ENCODE measurements around the gene GRM6. TPM values are rescaled to one million over a fixed set of nuclear protein-coding genes. Genes with fewer than 3 reads are reported as not detected.

GRM6 gene
- polyA plus RNA-seq = not detected in 3 replicates
- not detected for polyA plus RNA-seq (2011; ENCODE audit: low read depth)
- polyA plus RNA-seq (2011; cell fraction: cytosol; rRNA removed) = not detected in 2 replicates
- not detected in 2 replicates for polyA plus RNA-seq (2011; cell fraction: nucleus; rRNA removed)
- polyA plus RNA-seq (2012; ENCODE audit: low replicate concordance) = not detected in 2 replicates
- polyA minus RNA-seq = 0.07 TPM in 1 of 3 replicates, not detected in the others
- polyA minus RNA-seq (2011; cell fraction: cytosol; rRNA and poly(A)+ RNA removed) = not detected
- not detected in 2 replicates for polyA minus RNA-seq (2011; cell fraction: nucleus; rRNA and poly(A)+ RNA removed)

GRCh38 chr5:178994580-178995340 is at the start of gene GRM6:
TSS of gene GRM6 (minus strand) at chr5:178995320. CDS start at chr5:178994944, 376 bp downstream.
- Histone ChIP-seq H3K9ac (ENCODE audit: control insufficient read depth, extremely low read depth, insufficient read depth, low read length) (no peak within 1 kb of the TSS), H2AFZ (ENCODE audit: control insufficient read depth, low read length) (no peak within 1 kb of the TSS), H3K9me3 (ENCODE audit: control insufficient read depth, low read depth, low read length) (peaks cover 9% of the 10 kb centered on the region), H3K36me3 (ENCODE audit: control insufficient read depth in 2 of 2, extremely low read depth in 1 of 2, insufficient read depth in 2 of 2, low read length in 2 of 2) (no peaks in the 10 kb centered on the region), H3K27me3 (ENCODE audit: control insufficient read depth, extremely low read depth, insufficient read depth, low read length) (peaks cover 14% of the 10 kb centered on the region), H3K4me3 (ENCODE audit: control insufficient read depth in 2 of 3, extremely low read depth in 1 of 3, insufficient read depth in 2 of 3, low read depth in 1 of 3, low read length in 3 of 3) (no peak within 1 kb of the TSS), H3K79me2 (ENCODE audit: control insufficient read depth, insufficient read depth, low read length) (no peaks in the 10 kb centered on the region), H4K20me1 (ENCODE audit: control insufficient read depth, extremely low read depth, insufficient read depth, low read length) (no peaks in the 10 kb centered on the region), H3K9me1 (ENCODE audit: control insufficient read depth, extremely low read depth, insufficient read depth, low read length) (no peaks in the 10 kb centered on the region), H3K4me2 (ENCODE audit: control insufficient read depth, extremely low read depth, insufficient read depth, low read depth, low read length) (no peak within 1 kb of the TSS), H3K4me1 (ENCODE audit: control insufficient read depth, extremely low read depth, insufficient read depth, low read length) (no peaks in the 10 kb centered on the region), H3K27ac (ENCODE audit: control insufficient read depth, insufficient read depth, low read length) (no peak within 1 kb of the TSS)
- no peak for FAIRE-seq
- no peak for DNase-seq (ENCODE audit: low read depth, low spot score)
- TF ChIP-seq EZH2 (IDR thresholded peaks at IDR 0.05; ENCODE audit: low read length) (no peak), CTCF (optimal IDR thresholded peaks at IDR 0.05 in 1 of 3, IDR thresholded peaks at IDR 0.05 in 1 of 3, conservative IDR thresholded peaks at IDR 0.05 in 1 of 3; ENCODE audit: extremely low read depth in 1 of 3, insufficient read depth in 2 of 3, low read length in 3 of 3) (no peak)
- dilution Hi-C loops (cut with MboI; ENCODE audit: extremely low pct_ligation_motif_present, low sequenced_read_pairs) = no loop called here

DNA sequence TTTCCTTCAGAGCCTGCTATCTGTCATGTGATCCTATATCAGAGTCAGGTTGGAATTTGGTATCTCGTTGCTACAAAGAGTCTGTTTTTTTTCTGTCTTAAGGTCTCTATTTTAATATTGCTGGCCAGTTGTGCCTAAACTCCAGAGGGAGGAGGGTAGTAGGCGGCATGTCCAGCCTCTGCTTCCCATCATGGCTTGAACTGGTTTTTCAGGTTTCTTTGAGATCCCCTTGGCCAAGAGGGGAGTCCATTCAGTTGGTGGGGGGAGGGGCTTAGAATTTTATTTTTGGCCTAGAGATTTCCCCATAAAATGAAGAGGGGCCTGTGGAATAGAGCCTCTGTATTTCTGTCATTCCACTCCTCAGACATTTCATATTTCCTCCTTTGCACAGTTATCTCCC is 49.6 kb upstream of the GRM6 start:
- no peak overlapping the region for H3K4me2 ChIP-seq (ENCODE audit: control insufficient read depth, extremely low read depth, insufficient read depth, low read depth, low read length)
- H3K9ac ChIP-seq (ENCODE audit: control insufficient read depth, extremely low read depth, insufficient read depth, low read length) = no peak overlapping the region
- H3K27me3 ChIP-seq (ENCODE audit: control insufficient read depth, extremely low read depth, insufficient read depth, low read length) = no peaks in the 10 kb centered on the region
- FAIRE-seq (no peak), DNase-seq (ENCODE audit: low read depth, low spot score) (no peak)
- H3K4me3 ChIP-seq (ENCODE audit: control insufficient read depth in 2 of 3, extremely low read depth in 1 of 3, insufficient read depth in 2 of 3, low read depth in 1 of 3, low read length in 3 of 3) = no peak overlapping the region
- no peaks in the 10 kb centered on the region for H3K4me1 ChIP-seq (ENCODE audit: control insufficient read depth, extremely low read depth, insufficient read depth, low read length)
- H3K27ac ChIP-seq (ENCODE audit: control insufficient read depth, insufficient read depth, low read length) = no peak overlapping the region
- dilution Hi-C loops (cut with MboI; ENCODE audit: extremely low pct_ligation_motif_present, low sequenced_read_pairs) = no loop called here
- no peak for TF ChIP-seq EZH2 (IDR thresholded peaks at IDR 0.05; ENCODE audit: low read length)
- no peak for TF ChIP-seq CTCF (optimal IDR thresholded peaks at IDR 0.05 in 1 of 3, IDR thresholded peaks at IDR 0.05 in 1 of 3, conservative IDR thresholded peaks at IDR 0.05 in 1 of 3; ENCODE audit: extremely low read depth in 1 of 3, insufficient read depth in 2 of 3, low read length in 3 of 3)
- no peaks in the 10 kb centered on the region for H4K20me1 ChIP-seq (ENCODE audit: control insufficient read depth, extremely low read depth, insufficient read depth, low read length)
- H3K36me3 ChIP-seq (ENCODE audit: control insufficient read depth in 2 of 2, extremely low read depth in 1 of 2, insufficient read depth in 2 of 2, low read length in 2 of 2) = no peaks in the 10 kb centered on the region
- H3K79me2 ChIP-seq (ENCODE audit: control insufficient read depth, insufficient read depth, low read length) = no peaks in the 10 kb centered on the region
- H2AFZ ChIP-seq (ENCODE audit: control insufficient read depth, low read length) = no peak overlapping the region
- no peaks in the 10 kb centered on the region for H3K9me1 ChIP-seq (ENCODE audit: control insufficient read depth, extremely low read depth, insufficient read depth, low read length)
- no peaks in the 10 kb centered on the region for H3K9me3 ChIP-seq (ENCODE audit: control insufficient read depth, low read depth, low read length)
